Left renal cortex interstitium (tissue), 4 donors: ENCODE results near the gene KCNIP4. TPM values are rescaled to one million over a fixed set of nuclear protein-coding genes. Genes with fewer than 3 reads are reported as not detected.
A peak's percentile ranks its signal among the peaks of the same experiment; 100 is the strongest.

ENCODE experiments used
- DNase-seq, 4 donors: peaks; one replicate each; pipeline ENCODE4 v3.0.0-alpha.2; 2013; ENCODE audit warnings: low read depth in 4 of 4, low spot score in 2 of 4, missing footprints in 1 of 4
- polyA plus RNA-seq, 4 donors: library from polyadenylated mRNA; unstranded; fragments of 120-200 nt; gene quantifications; one replicate each; pipeline ENCODE4 v1.2.1, GENCODE V29; 2013; ENCODE audit not compliant: insufficient read length in 4 of 4

KCNIP4 gene
- polyA plus RNA-seq, 4 donors, result 12.3 to 15.6 (median 13.9) TPM

- DNase-seq, result peak in 1 of 4 donors; percentile 36
Measured at GRCh38 chr4:21768349-21769310, 179.9 kb downstream of the KCNIP4 start.

- DNase-seq, result peak in 2 of 4 donors; percentile 29 to 56
Measured at GRCh38 chr4:21765810-21766407, 182.7 kb downstream of the KCNIP4 start.

- DNase-seq, result no peak
Measured at GRCh38 chr4:21763855-21764254, 184.7 kb downstream of the KCNIP4 start.

- no peak for DNase-seq
Measured at GRCh38 chr4:21757248-21757647, 191.3 kb downstream of the KCNIP4 start.

- DNase-seq, result no peak
Measured at GRCh38 chr4:21753084-21753760, 195.3 kb downstream of the KCNIP4 start.

GRCh38 chr4:21752616-21753015 lies 196.0 kb downstream of the KCNIP4 start:
- no peak for DNase-seq

- DNase-seq, result no peak
Measured at GRCh38 chr4:21749924-21750323, 198.6 kb downstream of the KCNIP4 start.

- no peak for DNase-seq
Measured at GRCh38 chr4:21749412-21749811, 199.2 kb downstream of the KCNIP4 start.

GRCh38 chr4:21744046-21744445 lies 204.5 kb downstream of the KCNIP4 start:
- DNase-seq, result no peak

GRCh38 chr4:21742326-21742725 lies 206.2 kb downstream of the KCNIP4 start:
- DNase-seq, result no peak

- no peak for DNase-seq
Measured at GRCh38 chr4:21738821-21739220, 209.8 kb downstream of the KCNIP4 start.

GRCh38 chr4:21735866-21736265 lies 212.7 kb downstream of the KCNIP4 start:
- no peak for DNase-seq

GRCh38 chr4:21733894-21734630 lies 214.5 kb downstream of the KCNIP4 start:
- no peak for DNase-seq

- DNase-seq, result no peak
Measured at GRCh38 chr4:21728304-21728703, 220.3 kb downstream of the KCNIP4 start.

GRCh38 chr4:21726255-21726815 lies 222.2 kb downstream of the KCNIP4 start:
- no peak for DNase-seq

GRCh38 chr4:21722157-21722839 lies 226.3 kb downstream of the KCNIP4 start:
- DNase-seq, result no peak

- DNase-seq, result no peak
Measured at GRCh38 chr4:21716531-21716930, 232.0 kb downstream of the KCNIP4 start.

- no peak for DNase-seq
Measured at GRCh38 chr4:21710179-21710835, 238.3 kb downstream of the KCNIP4 start.

- no peak for DNase-seq
Measured at GRCh38 chr4:21709761-21710160, 238.8 kb downstream of the KCNIP4 start.
